Omental fat pad (tissue), 4 donors: ENCODE measurements around the gene EPHB3. TPM values are rescaled to one million over a fixed set of nuclear protein-coding genes. Genes with fewer than 3 reads are reported as not detected.

Experiments used
- ATAC-seq: fragments of 150-250 bp; one replicate; pipeline ENCODE4 v1.9.1; 2016; ENCODE audit warnings: mild to moderate bottlenecking, moderate library complexity; ENCODE audit not compliant: low FRiP score
- DNase-seq: peaks from one replicate; pipeline ENCODE4 v3.0.0-alpha.2; 2019; ENCODE audit warnings: low spot score
- CTCF ChIP-seq, 3 donors: fragments of 450-650 bp; IDR thresholded peaks; one replicate each; pipeline ENCODE4 v1.5.1; 2016 to 2017; ENCODE audit warnings: antibody characterized with exemption in 3 of 3, mild to moderate bottlenecking in 3 of 3, moderate library complexity in 2 of 3
- total RNA-seq, 4 donors: library from RNA; depleted of rRNA; stranded (reverse); fragments of >200 nt; gene quantifications; one replicate each; pipeline ENCODE4 v1.1.0, GENCODE V29; 2016

Gene EPHB3
- total RNA-seq, 4 donors from 2014 or later = 0.79 to 3.1 (median 2.1) TPM

GRCh38 chr3:184565421-184566211 is 4.0 kb downstream of the EPHB3 start:
- no peak for DNase-seq
- TF ChIP-seq CTCF (IDR thresholded peaks at IDR 0.05) = no peak
- ATAC-seq = peak; percentile 21

GRCh38 chr3:184566441-184567414 is 5.1 kb downstream of the EPHB3 start:
- DNase-seq = no peak
- no peak for ATAC-seq
- no peak for TF ChIP-seq CTCF (IDR thresholded peaks at IDR 0.05)

- no peak for TF ChIP-seq CTCF (IDR thresholded peaks at IDR 0.05)
- DNase-seq (no peak), ATAC-seq (no peak)
Measured at GRCh38 chr3:184567946-184568559, 6.5 kb downstream of the EPHB3 start.

DNA sequence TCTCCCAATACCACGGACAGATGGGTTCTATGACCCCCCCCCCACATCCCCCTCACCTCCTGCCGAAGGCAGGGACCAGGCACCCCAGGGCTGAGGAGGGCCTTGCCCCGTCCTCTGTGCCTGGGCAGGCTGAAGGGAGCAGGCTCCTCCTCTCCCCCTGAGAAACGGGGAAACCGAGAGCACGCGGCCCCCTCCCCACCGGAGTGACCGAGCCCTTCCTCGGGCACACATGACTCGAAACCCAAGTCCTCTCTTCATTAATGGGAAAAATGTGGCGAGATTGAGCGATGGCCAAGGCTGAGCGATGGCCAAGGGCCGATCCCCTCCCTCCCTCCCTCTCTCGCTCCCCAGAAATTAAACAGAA is 7.0 kb downstream of the EPHB3 start:
- ATAC-seq (no peak), DNase-seq (no peak)
- TF ChIP-seq CTCF (IDR thresholded peaks at IDR 0.05) = no peak

DNA sequence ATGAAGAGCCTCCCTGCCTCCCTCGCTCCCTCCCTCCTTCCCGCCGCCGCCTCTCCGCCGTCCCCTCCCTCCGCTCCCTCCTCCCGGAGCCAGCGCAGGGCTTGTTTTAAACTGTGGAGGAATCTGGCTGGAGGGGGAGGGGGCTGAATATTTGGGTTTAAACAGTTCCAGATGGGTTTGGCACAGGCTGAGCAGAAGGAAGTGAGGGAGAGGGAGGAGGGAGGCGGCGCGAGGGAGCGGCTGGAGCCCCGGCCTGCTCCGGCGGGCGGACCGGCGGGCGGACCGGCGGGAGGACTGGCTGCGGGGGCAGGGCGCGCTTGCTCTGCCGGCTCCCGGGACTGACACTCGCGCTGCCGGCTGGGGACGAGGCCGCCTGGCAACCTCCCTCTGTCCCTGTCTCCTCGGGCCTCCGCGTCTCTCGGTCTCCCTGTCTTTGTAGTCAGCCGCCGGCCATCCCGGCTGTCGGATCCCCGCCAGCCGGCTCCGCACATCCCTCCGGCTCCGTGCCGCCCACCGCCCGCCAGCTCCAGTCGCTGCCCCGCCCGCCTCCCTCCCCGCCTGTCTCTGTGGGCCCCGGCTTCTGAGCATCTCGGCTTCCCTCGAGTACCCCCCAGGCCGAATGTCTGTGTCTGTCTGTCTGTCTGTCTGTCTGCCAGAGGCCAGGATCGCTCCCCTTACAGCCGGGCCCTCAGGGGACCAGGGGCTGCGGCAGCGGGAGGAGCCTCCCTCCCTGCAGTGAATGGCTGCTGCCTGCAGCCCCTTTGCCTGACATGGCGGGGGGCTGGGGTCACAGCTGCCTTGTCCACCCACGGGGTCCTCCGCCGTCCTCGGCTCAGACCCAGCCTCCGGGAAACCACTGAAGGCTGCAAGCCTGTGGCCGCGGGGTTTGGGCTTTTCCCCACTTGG is 7.6 kb downstream of the EPHB3 start:
- DNase-seq = no peak
- ATAC-seq = peak; percentile 83
- TF ChIP-seq CTCF (IDR thresholded peaks at IDR 0.05) = no peak

DNA sequence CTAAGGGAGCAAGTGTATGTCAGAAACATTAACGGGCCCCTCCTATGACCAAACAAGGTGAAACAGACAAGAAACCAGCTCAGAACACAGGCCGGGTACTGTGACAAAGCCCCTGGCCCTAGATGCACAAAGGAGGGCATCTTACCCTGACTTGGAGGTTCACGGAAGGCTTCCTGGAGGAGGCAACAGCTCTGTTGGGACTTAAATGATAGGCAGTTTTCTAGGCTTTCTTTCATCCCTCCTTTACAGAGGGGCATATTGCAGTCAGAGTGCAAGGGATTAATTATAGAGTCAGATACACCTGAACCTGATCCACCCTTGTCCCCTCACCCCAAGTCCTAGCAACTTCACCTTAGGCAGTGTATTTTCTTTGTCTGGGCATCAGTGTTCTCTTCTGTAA is 8.4 kb downstream of the EPHB3 start:
- no peak for ATAC-seq
- TF ChIP-seq CTCF (IDR thresholded peaks at IDR 0.05) = no peak

More for the DNA sequence above, 8.4 kb downstream of the EPHB3 start:
- DNase-seq = no peak
